HTR-8/SVneo (cell line): ENCODE results near the gene RGS13.

ENCODE experiments used
- DNase-seq: peaks from one replicate; pipeline ENCODE4 v3.0.0; 2011; ENCODE audit warnings: low spot score, mixed read lengths; ENCODE audit not compliant: insufficient read length
- FAIRE-seq: peaks from 2 replicates; lab custom pipeline; 2011; peaks lifted over from hg19 to GRCh38; lab: Jason Lieb, UNC

The RGS13 gene

GRCh38 chr1:192620071-192620635, 15.8 kb upstream of the RGS13 start:
- DNase-seq (no peak), FAIRE-seq (no peak)

- no peak for DNase-seq
- FAIRE-seq: no peak
Observed at GRCh38 chr1:192626366-192627179, 9.4 kb upstream of the RGS13 start.

GRCh38 chr1:192627901-192628300, 8.0 kb upstream of the RGS13 start:
- DNase-seq: no peak
- FAIRE-seq: no peak

GRCh38 chr1:192628396-192629057, 7.4 kb upstream of the RGS13 start:
- DNase-seq (no peak), FAIRE-seq (no peak)

- no peak for DNase-seq
- no peak for FAIRE-seq
Observed at GRCh38 chr1:192629612-192630011, 6.3 kb upstream of the RGS13 start.

- no peak for DNase-seq
- FAIRE-seq: no peak
Observed at GRCh38 chr1:192630521-192631287, 5.2 kb upstream of the RGS13 start.

GRCh38 chr1:192631749-192632148, 4.2 kb upstream of the RGS13 start:
- FAIRE-seq: no peak

GRCh38 chr1:192632188-192632587, 3.8 kb upstream of the RGS13 start:
- FAIRE-seq: no peak
- no peak for DNase-seq

More at GRCh38 chr1:192631749-192632148, 4.2 kb upstream of the RGS13 start:
- no peak for DNase-seq

- FAIRE-seq: no peak
Observed at GRCh38 chr1:192632641-192633532, 3.1 kb upstream of the RGS13 start.

GRCh38 chr1:192633533-192634253, 2.3 kb upstream of the RGS13 start:
- DNase-seq (no peak), FAIRE-seq (no peak)

More at GRCh38 chr1:192632641-192633532, 3.1 kb upstream of the RGS13 start:
- DNase-seq: no peak

GRCh38 chr1:192635041-192635440, 906 bp upstream of the RGS13 start:
- DNase-seq (no peak), FAIRE-seq (no peak)

GRCh38 chr1:192639607-192640368, 3.8 kb downstream of the RGS13 start:
- no peak for FAIRE-seq
- DNase-seq: peak; percentile 17

GRCh38 chr1:192652159-192652558, 16.2 kb downstream of the RGS13 start:
- DNase-seq (no peak), FAIRE-seq (no peak)

GRCh38 chr1:192654120-192654519, 18.2 kb downstream of the RGS13 start:
- DNase-seq: no peak
- no peak for FAIRE-seq

- DNase-seq (peak; percentile 1), FAIRE-seq (no peak)
Observed at GRCh38 chr1:192654591-192655251, 18.8 kb downstream of the RGS13 start.

GRCh38 chr1:192657760-192658159, 21.8 kb downstream of the RGS13 start:
- FAIRE-seq (no peak), DNase-seq (no peak)

GRCh38 chr1:192658255-192658654, 22.3 kb downstream of the RGS13 start:
- FAIRE-seq (no peak), DNase-seq (no peak)

GRCh38 chr1:192660613-192661012, 24.7 kb downstream of the RGS13 start:
- DNase-seq (no peak), FAIRE-seq (no peak)
